Muscle of back (tissue), 11 donors: ENCODE data around the gene PJVK. TPM values are rescaled to one million over a fixed set of nuclear protein-coding genes. Genes with fewer than 3 reads are reported as not detected.

Experiments
- DNase-seq, 3 donors: peaks; one replicate each; pipeline versions ENCODE4 v3.0.0 to v3.0.0-alpha.2; 2013
- polyA plus RNA-seq, 10 donors: library from polyadenylated mRNA; unstranded; fragments of 120-200 nt; gene quantifications; one replicate each; pipeline ENCODE4 v1.2.1, GENCODE V29; 2013; ENCODE audit not compliant: insufficient read length in 10 of 10

PJVK gene
- polyA plus RNA-seq, 10 donors: 2.0 to 11.5 (median 4.1) TPM

DNA sequence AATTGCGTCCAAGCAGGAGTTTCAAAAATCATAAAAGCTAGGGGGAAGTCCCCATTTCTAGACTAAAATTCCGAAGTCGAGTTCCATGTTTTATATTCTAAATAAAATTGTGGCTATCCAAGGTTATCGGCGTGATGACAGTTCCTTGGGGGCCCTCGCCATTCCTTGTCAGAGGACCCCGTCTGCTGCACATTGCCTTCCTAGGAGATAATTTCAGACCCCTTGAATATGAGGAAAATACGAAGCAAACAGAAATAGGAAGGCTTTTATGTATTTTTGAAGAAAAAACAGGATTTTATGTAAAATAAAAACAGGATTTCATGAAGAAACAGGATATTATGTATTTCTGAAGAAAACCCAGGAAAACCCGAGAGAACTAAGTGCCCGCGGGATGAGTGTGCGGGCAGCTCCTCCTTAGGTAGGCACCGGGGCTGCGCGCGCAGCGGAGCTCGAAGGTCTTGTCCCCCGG lies 28.6 kb downstream of the PJVK start:
- peak in 1 of 3 donors; percentile 24 for DNase-seq

GRCh38 chr2:178480227-178481181 lies 29.3 kb downstream of the PJVK start, which contains the start of gene PLEKHA3:
Gene PLEKHA3, plus strand, starts transcription at chr2:178480457. Its CDS starts 413 bp downstream, at chr2:178480870.
- DNase-seq: peak; percentile 94 to 97 (median 95)

DNA sequence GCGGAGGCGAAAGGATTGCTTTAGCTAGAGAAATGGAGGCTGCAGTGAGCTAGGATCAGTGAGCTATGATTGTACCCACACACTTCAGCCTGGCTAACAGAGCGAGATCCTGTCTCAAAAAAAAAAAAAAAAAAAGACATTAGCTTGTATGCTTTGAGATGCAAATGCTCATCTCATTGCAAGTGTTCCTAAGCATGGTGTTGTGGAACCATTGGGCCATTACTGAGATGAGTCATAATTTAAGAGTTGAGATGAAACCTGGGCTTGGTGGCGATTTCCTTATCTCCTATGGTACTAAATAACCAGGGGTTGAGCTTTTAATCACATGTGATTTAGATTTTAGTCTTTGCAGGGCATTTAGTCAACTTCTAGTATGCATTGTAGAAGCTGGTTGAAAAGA lies 31.3 kb downstream of the PJVK start:
- no peak for DNase-seq

- peak; percentile 11 to 21 (median 18) for DNase-seq
Measured at GRCh38 chr2:178484245-178485041, 33.3 kb downstream of the PJVK start.

DNA sequence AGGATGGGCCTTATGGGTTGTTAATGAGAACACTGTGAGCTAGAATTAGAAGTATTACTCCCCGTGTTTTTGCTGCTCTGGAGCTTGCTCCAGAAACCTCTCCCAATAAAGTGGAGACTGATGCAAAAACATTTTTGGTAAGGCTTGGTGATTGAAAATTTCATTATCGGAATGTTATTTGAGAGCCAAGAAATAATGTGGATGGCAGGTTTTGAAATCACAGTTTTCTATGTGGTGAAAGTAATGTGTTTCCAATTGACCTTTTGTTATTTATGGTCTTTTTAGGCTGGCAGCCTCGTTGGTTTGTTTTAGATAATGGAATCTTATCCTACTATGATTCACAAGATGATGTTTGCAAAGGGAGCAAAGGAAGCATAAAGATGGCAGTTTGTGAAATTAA lies 34.2 kb downstream of the PJVK start:
- DNase-seq: no peak

GRCh38 chr2:178491612-178492011 lies 40.4 kb downstream of the PJVK start:
- no peak for DNase-seq

DNA sequence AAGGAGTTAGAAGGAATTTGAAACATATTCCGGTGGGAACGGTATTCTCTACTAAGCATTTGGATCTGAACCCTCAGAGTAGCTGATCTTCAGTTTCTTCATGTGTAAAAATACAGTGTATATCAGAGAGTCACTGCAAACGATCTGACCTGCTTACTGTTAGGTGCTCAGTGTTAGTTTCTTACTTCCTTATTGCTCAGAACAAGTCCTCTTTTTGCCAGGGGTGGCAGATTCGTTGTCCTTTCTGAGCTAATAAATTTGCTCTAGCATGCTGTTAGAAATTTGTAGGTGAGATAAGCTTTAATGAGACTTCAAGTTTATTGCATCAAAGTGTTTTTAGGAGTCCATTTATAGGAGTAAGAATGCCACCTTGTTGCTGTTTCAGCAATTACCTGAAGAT lies 44.9 kb downstream of the PJVK start:
- DNase-seq: no peak

DNA sequence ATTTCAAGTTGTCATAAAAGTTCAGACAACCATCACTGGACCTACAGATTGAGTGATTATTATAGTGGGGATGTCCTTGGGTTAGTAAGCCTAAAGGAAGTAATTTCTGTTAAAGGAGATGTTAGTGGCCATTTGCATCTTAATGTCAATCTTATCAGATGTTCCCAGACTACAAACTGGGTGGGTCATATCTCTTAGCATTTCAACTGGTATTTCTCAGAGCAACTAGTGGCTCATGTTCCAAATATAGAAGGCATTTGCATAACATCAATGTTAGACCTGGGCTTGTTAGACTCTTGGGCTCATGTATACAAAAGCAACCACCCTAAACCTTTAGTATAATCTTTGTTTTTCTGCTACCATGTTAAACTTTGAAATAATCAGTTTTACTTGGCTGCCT lies 47.0 kb downstream of the PJVK start:
- DNase-seq: no peak

- DNase-seq: no peak
Measured at GRCh38 chr2:178499640-178500039, 48.5 kb downstream of the PJVK start.

DNA sequence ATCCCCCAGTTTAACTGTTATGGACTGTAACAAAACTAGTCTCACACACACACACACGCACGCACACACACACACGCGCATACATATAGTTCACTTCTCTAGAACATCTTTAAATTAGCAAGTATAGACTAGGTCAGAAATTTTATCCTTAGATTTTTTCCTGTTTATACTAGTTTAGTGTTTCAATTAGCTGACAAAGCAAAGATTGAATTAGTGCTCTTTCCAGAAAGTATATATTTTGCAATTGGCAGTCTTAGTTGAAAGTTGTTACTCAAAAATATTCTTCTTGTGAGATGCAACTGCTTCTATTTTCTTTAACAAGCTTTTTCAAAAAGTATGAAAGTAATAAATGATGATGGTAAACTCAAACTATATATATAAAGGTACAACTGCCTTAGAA lies 51.6 kb downstream of the PJVK start:
- no peak for DNase-seq

- DNase-seq: no peak
Measured at GRCh38 chr2:178506101-178506500, 54.9 kb downstream of the PJVK start.

DNA sequence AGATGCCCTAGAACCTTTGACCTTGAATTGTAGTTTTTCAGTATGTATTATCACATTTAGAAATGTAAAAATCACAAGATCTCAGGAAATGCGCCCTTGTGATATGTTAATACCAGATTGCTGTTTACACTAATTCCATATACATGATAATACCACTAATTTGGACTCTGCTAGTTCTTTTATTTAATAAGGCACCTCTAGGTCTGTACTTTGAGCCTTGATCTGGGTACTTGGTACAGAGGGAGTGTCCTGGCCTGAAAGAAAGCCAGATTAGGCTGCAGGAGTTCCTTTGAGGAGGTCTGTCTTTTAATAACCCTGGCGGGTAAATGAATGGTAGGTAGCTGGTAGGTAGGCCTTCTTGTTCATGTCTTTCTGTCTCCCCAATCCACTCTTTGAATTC lies 55.3 kb downstream of the PJVK start:
- DNase-seq: no peak

GRCh38 chr2:178506949-178507348 lies 55.8 kb downstream of the PJVK start:
- no peak for DNase-seq

GRCh38 chr2:178508646-178509045 lies 57.5 kb downstream of the PJVK start:
- DNase-seq: no peak

DNA sequence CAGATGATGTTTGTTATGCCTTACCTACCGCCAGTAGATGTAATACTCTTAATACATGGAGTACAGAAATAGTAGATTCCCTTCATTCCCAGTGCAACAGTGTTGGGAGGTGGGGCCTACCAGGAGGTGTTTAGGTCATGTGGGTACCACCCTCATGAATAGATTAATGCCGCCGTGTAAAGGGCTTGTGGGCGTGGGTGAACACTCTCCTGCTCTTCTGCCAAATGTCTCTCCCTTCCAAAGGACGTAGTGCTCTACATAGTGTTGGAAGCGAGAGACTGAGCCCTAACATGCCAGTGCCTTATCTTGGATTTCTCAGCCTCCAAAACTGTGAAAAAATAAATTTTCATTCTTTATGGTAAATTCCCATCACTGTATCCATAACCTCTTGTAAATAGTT lies 59.2 kb downstream of the PJVK start:
- DNase-seq: no peak

Other genes starting within 250 kb of the PJVK start
- 10 to 100 TPM; 43.4 to 65.5 (median 56.9) TPM for gene PRKRA, start 203 bp upstream of the PJVK start, polyA plus RNA-seq
- 10 to 100 TPM; 45.9 to 78.8 (median 56.5) TPM for gene FKBP7, start 27.2 kb downstream of the PJVK start, polyA plus RNA-seq
- 10 to 100 TPM; 12.1 to 20.8 (median 16.6) TPM for gene PLEKHA3, start 29.1 kb downstream of the PJVK start, polyA plus RNA-seq